Erythroblast (primary cell): ENCODE results near the gene ABO.

Experiments used
- GATA1 ChIP-seq: IDR thresholded peaks from 2 replicates; pipeline ENCODE4 v1.6.1; 2011; ENCODE audit warnings: low read depth, mild to moderate bottlenecking, control low read depth, low read length, moderate library complexity
- POLR2A ChIP-seq: IDR thresholded peaks from 2 replicates; pipeline ENCODE4 v1.6.1; 2011; ENCODE audit warnings: mild to moderate bottlenecking, low read length

DNA sequence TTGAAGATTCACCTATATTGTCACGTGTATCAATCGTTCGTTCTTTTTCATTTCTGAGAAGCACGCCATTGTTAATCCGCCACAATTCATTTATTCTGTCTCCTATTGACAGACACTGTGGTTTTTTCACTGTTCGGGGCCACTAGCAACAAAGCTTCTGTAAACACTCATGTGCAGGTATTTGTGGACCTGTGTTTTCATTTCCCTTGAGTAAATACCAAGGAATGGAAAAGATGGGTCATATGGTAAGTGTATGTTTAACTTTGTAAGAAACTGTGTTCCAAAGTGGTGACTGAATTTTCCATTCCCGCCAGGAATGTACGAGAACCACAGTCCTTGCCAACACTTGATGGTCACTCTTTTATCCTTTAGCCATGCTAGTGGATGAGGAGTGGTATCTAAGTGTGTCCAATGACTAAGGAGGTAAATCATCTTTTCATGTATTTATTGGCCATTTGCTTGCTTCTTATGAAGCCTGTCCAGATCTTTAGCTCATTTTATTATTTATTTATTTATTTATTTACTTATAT is 10.7 kb downstream of the ABO start:
- TF ChIP-seq POLR2A (no peak), GATA1 (no peak)
